Natural killer cell (primary cell): Measurements from ENCODE around the gene RBL2. TPM values are rescaled to one million over a fixed set of nuclear protein-coding genes. Genes with fewer than 3 reads are reported as not detected.
"Not testable (repeated sequence)": the region's sequence is repeated elsewhere in the genome, so short reads cannot be mapped to it uniquely, and the experiment has no call there.

ENCODE experiments used
- ATAC-seq, 3 donors: fragments of 150-1000 bp in 2 of 3; fragments of 200-7000 bp in 1 of 3; cut with Tn5 transposase; 1 replicate in 1 of 3; 2 replicates in 2 of 3; pipeline ENCODE4 v1.10.0; 2021; ENCODE audit warnings: mild to moderate bottlenecking in 2 of 3, moderate library complexity in 2 of 3
- DNase-seq, 2 donors: peaks; one replicate each; pipeline versions ENCODE4 v3.0.0 to v3.0.0-alpha.2; 2013 to 2021; ENCODE audit warnings: mixed read lengths in 1 of 2
- H3K27ac ChIP-seq: one replicate; pipeline ENCODE4 v1.5.1; 2013; ENCODE audit warnings: mild to moderate bottlenecking, low read length
- H3K27me3 ChIP-seq: one replicate; pipeline ENCODE4 v1.6.1; 2013; ENCODE audit warnings: low read length; ENCODE audit not compliant: control insufficient read depth, insufficient read depth
- H3K36me3 ChIP-seq: one replicate; pipeline ENCODE4 v1.6.1; 2013; ENCODE audit warnings: low read length; ENCODE audit not compliant: control insufficient read depth, insufficient read depth
- H3K4me1 ChIP-seq: one replicate; pipeline ENCODE4 v1.6.1; 2013; ENCODE audit warnings: low read length; ENCODE audit not compliant: control insufficient read depth, insufficient read depth
- H3K4me3 ChIP-seq: one replicate; pipeline ENCODE4 v1.5.1; 2013; ENCODE audit warnings: low read length
- H3K9me3 ChIP-seq: one replicate; pipeline ENCODE4 v1.6.1; 2013; ENCODE audit warnings: low read length; ENCODE audit not compliant: control insufficient read depth, insufficient read depth
- H3K27ac Mint-ChIP-seq, 2 donors: one replicate each; pipeline ENCODE4 v1.8.0; 2022; ENCODE audit warnings: mild to moderate bottlenecking in 2 of 2, mixed read lengths in 2 of 2, moderate library complexity in 1 of 2
- H3K27me3 Mint-ChIP-seq, 2 donors: one replicate each; pipeline ENCODE4 v1.8.0; 2022; ENCODE audit warnings: low read depth in 2 of 2, mixed read lengths in 2 of 2
- H3K36me3 Mint-ChIP-seq: one replicate; pipeline ENCODE4 v1.8.0; 2022; ENCODE audit warnings: mixed read lengths
- H3K4me1 Mint-ChIP-seq, 2 donors: one replicate each; pipeline ENCODE4 v1.8.0; 2022; ENCODE audit warnings: mixed read lengths in 2 of 2
- H3K4me3 Mint-ChIP-seq: one replicate; pipeline ENCODE4 v1.8.0; 2022; ENCODE audit warnings: mild to moderate bottlenecking, moderate library complexity, mixed read lengths
- H3K9me3 Mint-ChIP-seq, 2 donors: one replicate each; pipeline ENCODE4 v1.8.0; 2022; ENCODE audit warnings: mixed read lengths in 2 of 2
- CTCF ChIP-seq: fragments of 200-600 bp; IDR thresholded peaks from one replicate; pipeline ENCODE4 v1.8.0; 2022; ENCODE audit warnings: antibody characterized with exemption
- WGBS: methylation state at CpG from one replicate; pipeline ENCODE4 v1.1.7; 2013; ENCODE audit warnings: missing lambda C conversion rate; ENCODE audit not compliant: insufficient coverage; 5-methylcytosine and 5-hydroxymethylcytosine counted together
- intact Hi-C: fragments of 100-400 bp; cut with micrococcal nuclease; formaldehyde crosslinking; loops from one replicate; pipeline ENCODE4 v1.14.2; 2022
- total RNA-seq, 4 donors: library from RNA; stranded (reverse); fragments of 120-200 nt in 1 of 4; gene quantifications; one replicate each; pipeline versions ENCODE4 v1.2.3 to v1.2.4, GENCODE V29; 2013 to 2022

RBL2 gene
- total RNA-seq, 3 donors from 2014 or later (not counting 1 experiment from before 2014, with no cell fraction given) = 140 to 222 (median 175) TPM

- 51% methylated on average over 2 of the region's 2 CpGs for WGBS
- no peaks in the 10 kb centered on the region for H3K27me3 ChIP-seq
- peaks cover 42% of the 10 kb centered on the region for H3K4me1 ChIP-seq
- no peak overlapping the region for H3K27ac ChIP-seq
- no peaks in the 10 kb centered on the region for H3K36me3 Mint-ChIP-seq
- ATAC-seq (no peak), DNase-seq (no peak)
- no peaks in the 10 kb centered on the region for H3K9me3 Mint-ChIP-seq
- peak overlapping the region; percentile 63 for H3K4me3 Mint-ChIP-seq
- no peak overlapping the region for H3K4me3 ChIP-seq
- peaks cover 48 to 56% of the 10 kb centered on the region in 2 donors for H3K4me1 Mint-ChIP-seq
- peak; percentile 37 for TF ChIP-seq CTCF
- H3K27ac Mint-ChIP-seq = peak overlapping the region; percentile 46 to 80
- H3K36me3 ChIP-seq = no peaks in the 10 kb centered on the region
- intact Hi-C loops = loop anchor here (10.0 kb wide), 1 partner anchor 456 kb away; the partner anchor contains the start of genes CHD9 and CHD9NB
- H3K27me3 Mint-ChIP-seq = no peaks in the 10 kb centered on the region
- H3K9me3 ChIP-seq = no peaks in the 10 kb centered on the region
Observed at GRCh38 chr16:53510704-53511070, 76.4 kb downstream of the RBL2 start.

DNA sequence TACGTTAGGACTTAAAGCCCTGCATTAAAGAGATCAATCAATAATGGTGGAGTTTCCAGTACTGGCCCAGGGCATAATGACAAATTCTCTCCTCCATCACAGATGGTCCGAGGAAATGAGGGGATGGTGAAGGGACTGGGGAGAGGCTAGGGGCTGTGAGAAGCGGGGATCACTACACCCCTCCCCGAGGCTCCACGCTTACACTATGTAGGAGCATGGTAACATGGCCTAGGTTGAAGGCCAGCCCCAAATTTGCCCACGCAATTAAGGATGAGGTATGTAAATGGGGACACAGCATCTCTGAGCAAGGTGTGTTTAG is 76.8 kb downstream of the RBL2 start:
- H3K4me1 Mint-ChIP-seq = peaks cover 52 to 59% of the 10 kb centered on the region in 2 donors
- Histone ChIP-seq H3K27ac (no peak overlapping the region), H3K4me1 (peaks cover 45% of the 10 kb centered on the region), H3K27me3 (no peaks in the 10 kb centered on the region), H3K4me3 (no peak overlapping the region), H3K36me3 (no peaks in the 10 kb centered on the region), H3K9me3 (no peaks in the 10 kb centered on the region)
- no peaks in the 10 kb centered on the region for H3K9me3 Mint-ChIP-seq
- H3K4me3 Mint-ChIP-seq = peak overlapping the region; percentile 19
- H3K27me3 Mint-ChIP-seq = no peaks in the 10 kb centered on the region
- intact Hi-C loops = loop anchor here (10.0 kb wide), 1 partner anchor 456 kb away; the partner anchor contains the start of genes CHD9 and CHD9NB
- peak overlapping the region; percentile 46 to 80 for H3K27ac Mint-ChIP-seq
- no peak for TF ChIP-seq CTCF
- ATAC-seq = no peak
- no peak for DNase-seq
- WGBS = 95% methylated on average over 6 of the region's 6 CpGs
- H3K36me3 Mint-ChIP-seq = no peaks in the 10 kb centered on the region

DNA sequence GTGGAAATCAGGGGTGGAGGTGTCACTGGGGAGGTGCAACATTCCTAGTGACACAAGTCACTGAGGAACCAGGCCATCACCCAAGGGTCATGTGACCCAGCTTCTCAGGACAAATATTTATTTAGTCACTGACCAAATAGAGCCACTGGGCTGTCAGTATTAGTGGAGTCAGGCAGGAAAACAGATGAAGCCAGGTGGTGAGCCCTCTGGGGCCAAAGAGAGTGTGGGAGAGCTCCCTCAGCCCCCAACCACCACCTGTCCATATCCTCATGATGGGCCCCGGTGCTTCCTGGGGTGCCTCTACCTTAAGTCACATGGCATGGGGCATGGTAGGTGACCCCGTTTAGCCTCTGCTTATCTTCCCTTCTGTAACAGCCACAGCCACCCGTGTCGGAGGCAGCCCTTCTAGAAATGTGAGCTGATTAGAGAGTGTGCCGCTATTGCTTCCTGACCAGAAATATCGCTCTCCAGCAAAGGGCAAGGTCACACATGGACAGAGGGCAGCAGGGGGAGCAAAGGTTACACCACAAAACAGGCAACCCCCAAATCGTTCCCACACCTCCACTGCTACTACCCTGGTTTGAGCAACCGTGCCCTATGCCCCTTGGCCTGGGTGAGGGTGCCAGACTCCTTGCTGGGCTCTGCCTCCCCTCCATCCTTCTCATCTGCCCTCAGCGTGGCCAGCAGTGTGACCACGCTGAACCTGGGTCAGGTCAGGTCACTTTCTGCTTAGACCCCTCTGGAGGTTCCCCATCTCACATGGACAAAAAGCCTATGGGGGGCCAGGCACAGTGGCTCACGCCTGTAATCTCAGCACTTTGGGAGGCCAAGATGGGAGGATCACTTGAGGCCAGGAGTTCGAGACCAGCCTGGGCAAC is 77.4 kb downstream of the RBL2 start:
- H3K9me3 ChIP-seq = no peaks in the 10 kb centered on the region
- no peaks in the 10 kb centered on the region for H3K27me3 Mint-ChIP-seq
- H3K27me3 ChIP-seq = no peaks in the 10 kb centered on the region
- H3K27ac ChIP-seq = no peak overlapping the region
- H3K27ac Mint-ChIP-seq = peak overlapping the region; percentile 46 to 80
- peaks cover 51% of the 10 kb centered on the region for H3K4me1 ChIP-seq
- intact Hi-C loops = loop anchor here (10.0 kb wide), 1 partner anchor 457 kb away; the partner anchor contains the start of genes CHD9 and CHD9NB
- H3K4me3 ChIP-seq = no peak overlapping the region
- 65% methylated on average over 12 of the region's 12 CpGs for WGBS
- peak in 1 of 3 donors; percentile 20 for ATAC-seq
- H3K4me1 Mint-ChIP-seq = peaks cover 56 to 63% of the 10 kb centered on the region in 2 donors
- H3K4me3 Mint-ChIP-seq = no peak overlapping the region
- TF ChIP-seq CTCF = no peak
- no peaks in the 10 kb centered on the region for H3K9me3 Mint-ChIP-seq
- DNase-seq = no peak
- H3K36me3 Mint-ChIP-seq = no peaks in the 10 kb centered on the region
- H3K36me3 ChIP-seq = no peaks in the 10 kb centered on the region

DNA sequence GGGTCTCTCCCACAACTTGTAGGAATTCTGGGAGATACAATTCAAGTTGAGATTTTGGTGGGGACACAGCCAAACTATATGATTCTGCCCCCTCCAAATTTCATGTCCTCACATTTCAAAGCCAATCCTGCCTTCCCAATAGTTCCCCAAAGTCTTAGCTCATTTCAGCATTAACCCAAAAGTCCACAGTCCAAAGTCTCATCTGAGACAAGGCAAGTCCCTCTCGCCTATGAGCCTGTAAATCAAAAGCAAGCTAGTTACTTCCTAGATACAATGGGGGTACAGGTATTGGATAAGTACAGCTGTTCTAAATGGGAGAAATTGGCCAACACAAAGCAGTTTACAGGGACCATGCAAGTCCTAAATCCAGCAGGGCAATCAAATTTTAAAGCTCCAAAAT is 78.5 kb downstream of the RBL2 start:
- ATAC-seq, H3K4me3 Mint-ChIP-seq, H3K27ac ChIP-seq, H3K36me3 Mint-ChIP-seq, H3K27me3 ChIP-seq, H3K9me3 ChIP-seq, H3K36me3 ChIP-seq, H3K4me3 ChIP-seq, H3K27me3 Mint-ChIP-seq, DNase-seq, H3K9me3 Mint-ChIP-seq: not testable (repeated sequence)
- intact Hi-C loops = loop anchor here (10.0 kb wide), 1 partner anchor 458 kb away; the partner anchor contains the start of genes CHD9 and CHD9NB
- Mint-ChIP-seq H3K4me1 (peaks cover 67 to 68% of the 10 kb centered on the region in 2 donors), H3K27ac (peak overlapping the region; percentile 30 to 46)
- 67% methylated on average over 1 of the region's 1 CpG for WGBS
- peaks cover 63% of the 10 kb centered on the region for H3K4me1 ChIP-seq
